GM19035 (cell line): ENCODE data around the gene THSD4.
A peak's percentile ranks its signal among the peaks of the same experiment; 100 is the strongest.

Experiments
- ATAC-seq: cut with Tn5 transposase; IDR thresholded peaks from one replicate; pipeline ENCODE4 v1.9.1; 2021; ENCODE audit not compliant: unreplicated experiment

THSD4 gene

GRCh38 chr15:71096676-71097075, 18.6 kb upstream of the THSD4 start:
- no peak for ATAC-seq

- no peak for ATAC-seq
Observed at GRCh38 chr15:71097890-71098289, 17.4 kb upstream of the THSD4 start.

- no peak for ATAC-seq
Observed at GRCh38 chr15:71098920-71099319, 16.4 kb upstream of the THSD4 start.

- no peak for ATAC-seq
Observed at GRCh38 chr15:71103102-71103676, 12.1 kb upstream of the THSD4 start.

- no peak for ATAC-seq
Observed at GRCh38 chr15:71104636-71105035, 10.6 kb upstream of the THSD4 start.

- ATAC-seq = no peak
Observed at GRCh38 chr15:71105444-71105843, 9.8 kb upstream of the THSD4 start.

- no peak for ATAC-seq
Observed at GRCh38 chr15:71106802-71107500, 8.3 kb upstream of the THSD4 start.

- ATAC-seq = no peak
Observed at GRCh38 chr15:71107501-71107815, 7.8 kb upstream of the THSD4 start.

- ATAC-seq = no peak
Observed at GRCh38 chr15:71109130-71109529, 6.1 kb upstream of the THSD4 start.

GRCh38 chr15:71109905-71110304, 5.4 kb upstream of the THSD4 start:
- ATAC-seq = no peak

- no peak for ATAC-seq
Observed at GRCh38 chr15:71110405-71111180, 4.7 kb upstream of the THSD4 start.

- no peak for ATAC-seq
Observed at GRCh38 chr15:71111181-71111565, 4.1 kb upstream of the THSD4 start.

- ATAC-seq = no peak
Observed at GRCh38 chr15:71111950-71112349, 3.3 kb upstream of the THSD4 start.

- ATAC-seq = no peak
Observed at GRCh38 chr15:71112429-71112828, 2.8 kb upstream of the THSD4 start.

GRCh38 chr15:71114066-71114680, 1.1 kb upstream of the THSD4 start:
- ATAC-seq = no peak

GRCh38 chr15:71115567-71116351, 488 bp downstream of the THSD4 start:
- ATAC-seq = peak; percentile 47

GRCh38 chr15:71116366-71116765, 1.1 kb downstream of the THSD4 start:
- no peak for ATAC-seq

GRCh38 chr15:71116942-71117341, 1.7 kb downstream of the THSD4 start:
- ATAC-seq = no peak

GRCh38 chr15:71117714-71118305, 2.5 kb downstream of the THSD4 start:
- no peak for ATAC-seq

GRCh38 chr15:71118345-71118744, 3.1 kb downstream of the THSD4 start:
- ATAC-seq = no peak
